H1 (cell line): ENCODE data around the gene MMS19.

Experiments
- BCL11A ChIP-seq, 2 experiments: IDR thresholded peaks; one replicate each; pipeline ENCODE4 v1.6.1; 2011; ENCODE audit warnings: low read depth in 2 of 2, low read length in 2 of 2, mild to moderate bottlenecking in 2 of 2
- SP2 ChIP-seq: IDR thresholded peaks from 2 replicates; pipeline ENCODE4 v1.6.1; 2012; ENCODE audit warnings: mild to moderate bottlenecking, low read length, inconsistent platforms
- ZNF274 ChIP-seq: IDR thresholded peaks from 2 replicates; pipeline ENCODE4 v1.7.0; 2012; ENCODE audit warnings: low read length, borderline replicate concordance; ENCODE audit errors: extremely low read depth

DNA sequence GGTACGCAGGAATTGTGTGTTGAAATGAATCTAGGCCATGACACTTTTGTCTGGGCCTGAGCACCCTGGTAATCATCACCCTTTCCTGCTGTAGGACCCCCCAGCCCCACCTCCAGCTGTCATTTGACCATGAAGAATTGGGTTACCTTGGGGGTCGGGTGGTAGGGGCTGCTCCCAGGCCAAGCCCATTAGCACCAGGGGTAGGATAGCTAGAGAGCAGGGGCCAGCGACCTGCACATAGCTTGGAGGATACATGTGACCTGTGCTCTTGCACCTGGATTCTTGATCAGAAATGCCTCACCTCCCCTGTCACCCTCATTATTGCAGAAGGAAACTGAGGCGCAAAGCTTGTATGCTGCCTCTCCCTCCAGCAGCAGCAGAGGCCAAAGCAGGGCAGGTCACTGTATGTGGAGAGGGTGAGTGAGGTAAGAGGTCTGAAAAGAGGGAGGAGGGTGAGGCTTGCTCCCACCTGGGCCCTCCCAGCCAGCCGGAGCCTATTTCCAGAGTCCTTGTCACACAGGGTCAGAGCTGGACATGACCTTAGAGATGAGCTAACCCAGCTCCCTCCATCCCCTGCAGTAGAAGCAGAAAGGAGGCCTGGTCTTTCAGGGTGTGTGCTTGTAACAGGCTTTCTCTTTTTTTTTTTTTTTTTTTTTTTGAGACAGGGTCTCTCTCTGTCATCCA lies 39.1 kb upstream of the MMS19 start:
- TF ChIP-seq SP2 (no peak), BCL11A (IDR thresholded peaks at IDR 0.05; ENCODE audit: low read depth in 2 of 2, low read length in 2 of 2) (no peak), ZNF274 (no peak)
